Measurements from ENCODE around the gene MT1A.

MT1A gene

DNA sequence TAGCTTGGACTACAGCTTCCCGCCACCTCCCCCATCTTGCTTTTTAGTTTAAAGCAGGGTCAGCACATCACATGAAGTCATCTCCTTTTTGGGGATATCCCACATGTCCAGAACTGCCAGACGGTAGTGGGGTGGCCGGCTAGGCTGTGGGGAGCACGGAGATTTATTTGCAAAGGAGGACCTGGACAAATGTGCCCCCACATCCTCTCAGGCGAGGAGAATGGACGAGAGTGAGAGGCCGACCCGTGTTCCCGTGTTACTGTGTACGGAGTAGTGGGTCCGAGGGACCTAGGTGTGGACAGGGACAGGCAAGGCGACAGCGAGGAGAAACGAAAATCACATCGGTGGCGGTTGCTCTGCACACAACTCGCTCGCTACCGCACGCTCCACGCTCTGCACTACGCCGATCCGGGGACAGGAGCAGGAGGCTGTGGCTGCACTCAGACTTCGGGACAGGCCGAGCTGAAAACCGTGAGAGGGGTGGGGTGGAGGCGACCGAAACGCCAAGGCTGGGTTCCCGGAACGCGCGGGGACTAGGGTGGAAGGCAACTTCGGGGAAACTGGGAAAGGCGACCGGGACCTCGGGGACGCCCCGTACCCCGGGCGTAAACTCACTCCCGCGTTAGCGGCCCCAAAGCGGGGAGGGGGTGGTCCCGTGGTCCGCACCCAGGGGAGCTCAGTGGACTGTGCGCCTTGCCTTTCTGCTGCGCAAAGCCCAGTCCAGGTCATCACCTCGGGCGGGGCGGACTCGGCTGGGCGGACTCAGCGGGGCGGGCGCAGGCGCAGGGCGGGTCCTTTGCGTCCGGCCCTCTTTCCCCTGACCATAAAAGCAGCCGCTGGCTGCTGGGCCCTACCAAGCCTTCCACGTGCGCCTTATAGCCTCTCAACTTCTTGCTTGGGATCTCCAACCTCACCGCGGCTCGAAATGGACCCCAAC lies at the start of gene MT1A:
MT1A (plus strand) TSS at position 853 of the 937 bp plus-strand sequence; CDS start at position 926, 73 bp downstream.
- no peak for DNase-seq

DNA sequence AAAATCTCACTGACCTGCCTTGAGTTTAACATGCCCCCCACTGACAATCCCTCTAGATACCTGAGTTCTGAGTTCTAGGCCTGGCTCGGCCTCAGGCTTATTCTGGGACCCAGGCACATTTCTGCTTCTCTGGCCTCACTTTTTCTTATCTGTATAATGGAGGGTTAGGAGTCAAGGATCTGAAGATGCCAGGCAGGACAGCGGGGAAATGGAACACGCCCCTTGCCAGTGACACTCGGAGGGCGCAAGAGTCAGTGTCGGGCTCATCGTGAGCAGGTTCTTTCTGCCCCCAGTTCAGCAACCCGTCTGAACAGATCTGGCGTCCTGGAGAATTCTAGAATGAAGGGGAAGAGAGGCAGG lies 49.7 kb upstream of the MT1A start:
- no peak for DNase-seq

DNA sequence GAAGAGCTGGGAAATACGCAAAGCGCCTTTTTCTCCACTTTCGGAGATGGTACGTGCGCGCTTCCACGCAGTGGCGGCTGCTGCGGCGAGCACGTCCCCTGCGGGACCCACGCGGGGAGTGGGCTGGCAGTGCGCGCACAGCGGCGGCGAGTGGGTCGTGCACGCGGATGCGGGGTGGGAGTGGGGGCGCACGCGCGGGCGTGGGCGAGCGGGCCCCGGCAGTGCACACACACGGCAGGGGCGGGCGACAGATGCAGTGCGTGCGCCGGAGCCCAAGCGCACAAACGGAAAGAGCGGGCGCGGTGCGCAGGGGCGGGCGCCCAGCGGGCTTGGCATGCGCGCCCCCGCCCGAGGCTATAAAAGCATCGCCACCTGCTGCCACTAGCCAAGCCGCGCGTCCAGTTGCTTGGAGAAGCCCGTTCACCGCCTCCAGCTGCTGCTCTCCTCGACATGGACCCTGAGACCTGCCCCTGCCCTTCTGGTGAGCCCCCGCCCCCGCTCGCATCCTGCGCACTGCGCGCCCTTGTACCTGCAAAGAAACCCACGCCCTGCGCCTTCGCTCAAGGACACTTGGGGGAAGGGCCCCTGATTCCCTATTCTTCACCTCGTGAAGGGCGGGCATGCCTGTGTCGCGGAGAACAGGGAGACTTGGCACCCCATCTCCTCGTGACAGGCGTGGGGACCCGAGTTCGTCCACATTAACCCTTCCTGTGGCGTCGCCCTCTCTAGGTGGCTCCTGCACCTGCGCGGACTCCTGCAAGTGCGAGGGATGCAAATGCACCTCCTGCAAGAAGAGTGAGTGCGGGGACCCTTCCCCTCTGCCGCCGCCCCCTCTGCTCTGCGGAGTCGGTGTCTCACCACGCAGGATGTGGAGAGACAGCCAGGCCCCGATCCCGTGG lies 49.1 kb upstream of the MT1A start, which contains the start of gene MT3:
MT3 (plus strand) TSS at position 388 of the 899 bp plus-strand sequence; CDS start at position 451, 63 bp downstream.
- DNase-seq: no peak

DNA sequence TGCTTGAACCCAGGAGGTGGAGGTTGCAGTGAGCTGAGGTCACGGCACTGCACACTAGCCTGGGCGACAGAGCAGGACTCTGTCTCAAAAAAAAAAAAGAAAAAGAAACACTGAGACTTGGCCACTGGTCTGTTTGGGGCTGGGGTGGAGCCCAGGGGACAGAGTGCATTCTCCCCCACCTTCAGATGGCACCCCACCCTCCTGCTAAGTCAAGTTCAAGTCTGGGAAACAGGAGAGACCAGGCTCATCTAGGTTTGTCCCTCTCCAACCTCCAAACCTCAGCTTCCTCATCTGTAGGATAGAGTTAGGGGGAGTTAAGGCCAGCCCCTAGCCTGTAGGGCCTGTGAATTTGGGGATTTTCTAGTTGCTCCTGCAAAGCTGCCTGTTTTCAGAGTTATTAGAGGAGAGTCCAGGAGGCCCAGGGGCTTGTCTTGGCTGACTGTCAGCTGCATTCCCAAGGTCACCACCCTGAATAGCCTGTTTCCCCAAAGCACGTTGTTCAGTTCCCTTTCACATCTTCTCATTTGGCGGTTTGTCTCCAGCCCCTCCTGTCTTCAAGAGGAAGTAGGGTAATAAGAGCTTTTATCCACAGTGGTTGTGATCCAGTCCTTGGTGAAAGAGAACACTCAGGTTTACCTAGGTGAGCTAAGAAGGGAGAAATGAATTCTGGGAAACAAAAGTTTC lies 46.9 kb upstream of the MT1A start:
- DNase-seq: no peak

DNA sequence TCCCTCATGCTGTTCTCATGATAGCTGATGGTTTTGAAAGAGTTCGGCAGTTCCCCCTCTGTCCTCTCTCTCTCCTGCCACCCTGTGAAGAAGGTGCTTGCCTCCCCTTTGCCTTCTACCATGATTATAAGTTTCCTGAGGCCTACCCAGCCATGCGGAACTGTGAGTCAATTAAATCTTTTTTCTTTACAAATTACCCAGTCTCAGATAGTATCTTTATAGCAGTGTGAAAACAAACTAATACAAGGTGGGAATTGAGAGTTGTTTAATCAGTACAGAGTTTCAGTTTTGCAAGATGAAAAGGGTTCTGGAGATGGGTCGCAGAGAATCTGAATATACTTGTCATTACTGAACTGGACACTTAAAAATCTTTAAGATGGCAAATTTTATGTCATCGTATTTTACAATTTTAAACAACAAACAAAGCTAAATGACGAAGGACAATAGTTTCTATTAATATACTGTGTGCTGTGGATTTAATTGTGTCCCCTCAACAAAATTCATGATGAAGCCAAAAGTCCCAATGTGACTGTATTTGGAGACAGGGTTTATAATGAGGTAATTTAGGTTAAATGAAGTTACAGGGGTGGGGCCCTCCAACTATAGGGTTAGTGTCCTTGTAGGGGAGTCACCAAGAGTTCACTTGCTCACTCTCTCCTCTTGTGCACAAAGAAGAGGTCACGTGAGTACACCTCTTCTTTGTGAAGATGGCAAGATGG lies 44.7 kb upstream of the MT1A start:
- no peak for DNase-seq

DNA sequence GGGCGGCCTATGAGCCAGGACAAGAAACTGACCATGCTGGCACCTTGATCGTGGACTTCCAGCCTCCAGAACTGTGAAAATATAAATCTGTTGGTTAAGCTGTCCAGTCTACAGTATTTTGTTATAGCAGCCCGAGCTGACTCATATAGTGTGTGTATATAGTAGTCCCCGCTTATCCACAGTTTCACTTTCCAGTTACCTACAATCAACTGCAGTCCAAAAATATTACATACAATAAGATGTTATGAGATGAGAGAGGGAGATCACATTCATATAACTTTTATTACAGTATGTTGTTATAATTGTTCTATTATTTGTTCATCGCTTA lies 44.2 kb upstream of the MT1A start:
- DNase-seq: no peak

DNA sequence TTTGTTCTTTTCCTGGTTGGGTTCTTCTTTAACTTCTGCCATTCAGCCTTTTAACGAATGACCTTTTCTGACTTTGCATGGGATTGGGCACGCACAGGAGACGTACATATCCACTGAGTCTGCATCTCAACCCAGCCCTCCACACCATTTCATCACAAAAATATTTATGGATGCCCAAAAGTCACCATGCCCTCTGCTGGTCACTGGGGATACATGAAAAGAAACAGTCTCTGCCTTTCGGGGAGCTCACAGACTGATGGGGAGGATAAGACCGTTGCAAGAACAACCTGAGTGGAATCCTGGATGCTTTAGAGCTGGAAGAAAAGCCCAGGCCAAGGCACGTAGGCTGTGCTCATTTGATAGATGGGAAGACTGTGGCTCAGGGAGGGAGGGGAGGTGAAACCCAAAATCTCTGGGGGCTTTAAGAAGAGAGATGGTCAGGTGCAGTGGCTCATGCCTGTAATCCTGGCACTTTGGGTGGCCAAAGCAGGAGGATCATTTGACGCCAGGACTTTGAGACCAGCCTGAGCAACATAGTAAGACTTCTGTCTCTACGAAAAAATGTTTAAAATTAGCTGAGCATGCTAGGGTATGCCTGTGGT lies 38.0 kb upstream of the MT1A start:
- no peak for DNase-seq

DNA sequence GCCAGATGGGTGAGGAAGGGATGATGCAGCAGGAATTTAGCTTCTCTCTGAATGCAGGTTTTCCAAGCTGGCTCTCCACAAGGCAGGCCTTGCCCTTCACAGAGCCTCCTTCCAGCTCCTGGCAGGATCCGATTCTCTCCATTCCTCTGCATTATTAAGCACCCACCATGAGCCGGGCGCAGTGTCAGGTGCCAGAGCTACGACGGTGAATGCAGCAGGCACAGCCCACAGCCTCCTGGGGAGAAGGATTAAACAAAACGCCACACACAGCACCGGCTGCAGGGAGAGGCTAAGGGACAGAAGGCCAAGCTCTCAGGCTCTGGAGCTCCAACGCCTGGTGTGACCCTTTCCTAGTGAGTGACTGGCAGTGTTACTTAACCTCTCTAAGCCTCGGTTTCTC lies 37.1 kb upstream of the MT1A start:
- no peak for DNase-seq

DNA sequence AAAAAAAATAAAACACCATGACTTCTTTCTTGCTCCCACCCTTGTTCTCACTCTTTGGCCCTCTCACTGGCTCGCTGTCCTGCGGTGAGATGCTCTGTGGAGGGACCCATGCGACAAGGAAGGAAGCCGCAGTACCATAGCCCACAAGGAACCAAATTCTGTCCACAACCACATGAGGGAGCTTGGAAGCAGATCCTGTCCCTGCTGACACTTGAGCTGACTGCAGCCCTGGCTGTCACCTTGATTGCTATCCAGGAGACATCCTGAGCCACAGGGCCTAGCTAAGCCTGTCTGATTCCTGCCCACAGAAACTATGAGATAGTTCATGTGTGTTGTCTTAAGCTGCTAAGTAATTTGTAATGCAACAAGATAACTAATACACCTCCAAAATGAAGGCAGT lies 34.9 kb upstream of the MT1A start:
- no peak for DNase-seq

DNA sequence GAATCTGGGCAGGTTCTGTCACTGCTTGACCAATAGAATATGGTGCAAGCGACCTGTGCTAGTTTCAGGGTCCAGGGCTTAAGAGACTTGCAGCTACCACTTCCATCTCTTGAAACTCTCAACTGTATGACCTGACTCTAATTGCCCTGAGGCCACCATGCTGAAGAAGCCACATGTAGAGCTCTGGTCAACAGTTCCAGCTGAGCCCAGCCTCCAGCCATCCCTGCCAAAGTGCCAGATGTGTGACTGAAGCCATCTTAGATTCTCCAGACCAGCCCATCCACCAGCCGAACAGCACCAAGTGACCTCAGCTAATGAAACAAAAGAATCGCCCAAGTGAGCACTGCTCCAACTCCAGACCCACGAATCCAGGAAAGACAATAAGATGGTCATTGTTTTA lies 33.5 kb upstream of the MT1A start:
- no peak for DNase-seq

DNA sequence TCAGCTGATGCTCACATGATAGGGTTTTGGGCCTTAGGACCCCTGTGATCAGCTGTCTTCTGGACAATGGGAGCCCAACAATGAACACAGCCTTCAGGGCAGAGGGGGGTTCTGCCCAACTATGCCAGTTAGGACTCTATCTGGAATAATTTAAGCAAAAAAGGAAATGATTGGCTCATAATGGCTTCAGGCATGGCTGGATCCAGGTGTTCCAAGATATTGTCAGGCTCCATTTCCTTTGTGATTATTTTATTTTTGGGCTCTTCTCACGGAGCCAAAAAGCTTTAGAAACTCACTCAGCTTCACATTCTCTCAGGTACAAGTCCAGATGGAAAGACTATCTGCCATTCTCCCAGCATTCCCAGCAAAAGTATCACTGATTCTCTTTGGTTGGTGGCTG lies 33.0 kb upstream of the MT1A start:
- no peak for DNase-seq

DNA sequence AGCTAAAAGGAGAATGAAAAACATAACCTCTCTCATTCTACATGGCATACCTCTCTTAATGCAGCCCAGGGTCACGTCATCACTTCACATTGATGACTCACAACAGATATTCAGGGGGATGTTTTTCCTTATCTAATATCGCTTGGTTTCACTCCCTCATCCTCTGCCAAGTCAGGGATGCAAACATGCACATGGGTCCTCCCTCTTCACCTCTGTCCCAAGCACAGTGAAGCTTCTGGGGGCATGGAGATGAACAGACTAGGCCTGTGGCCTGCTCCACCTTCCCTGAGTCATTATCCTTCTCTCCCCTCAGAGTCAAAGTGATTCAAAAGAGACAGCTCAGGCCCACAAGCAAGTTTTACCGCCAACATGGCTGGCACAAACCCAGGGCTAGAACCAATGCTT lies 32.4 kb upstream of the MT1A start:
- no peak for DNase-seq

DNA sequence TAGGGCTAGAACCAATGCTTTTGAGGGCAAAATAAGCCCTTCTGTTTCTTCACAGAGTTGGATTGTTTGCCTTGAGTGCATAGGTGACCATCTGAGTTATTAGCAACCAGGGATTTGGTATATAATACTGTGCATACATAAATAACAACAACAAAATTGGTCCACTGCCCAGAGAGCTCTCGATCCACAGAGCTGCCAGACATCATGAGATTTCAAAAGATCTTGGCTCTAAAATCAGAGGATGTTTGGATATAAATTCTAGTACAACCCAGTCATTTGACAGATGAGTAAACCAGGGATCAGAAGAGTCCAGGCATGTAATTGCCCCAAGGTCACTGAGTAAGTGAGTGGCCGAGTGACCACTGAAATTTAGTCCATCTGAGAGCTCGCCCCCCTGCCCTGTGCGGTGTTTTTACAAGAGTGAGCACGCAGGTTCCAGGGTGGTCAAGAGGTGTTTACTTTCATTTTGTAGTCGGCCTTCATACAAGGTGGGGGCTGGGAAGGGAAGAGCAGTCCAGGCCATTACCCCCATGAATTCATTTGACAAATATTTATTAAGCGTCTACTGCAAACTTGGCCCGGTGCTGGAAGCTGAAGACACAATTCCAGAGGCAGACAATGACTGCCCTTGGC lies 31.9 kb upstream of the MT1A start:
- DNase-seq: no peak

DNA sequence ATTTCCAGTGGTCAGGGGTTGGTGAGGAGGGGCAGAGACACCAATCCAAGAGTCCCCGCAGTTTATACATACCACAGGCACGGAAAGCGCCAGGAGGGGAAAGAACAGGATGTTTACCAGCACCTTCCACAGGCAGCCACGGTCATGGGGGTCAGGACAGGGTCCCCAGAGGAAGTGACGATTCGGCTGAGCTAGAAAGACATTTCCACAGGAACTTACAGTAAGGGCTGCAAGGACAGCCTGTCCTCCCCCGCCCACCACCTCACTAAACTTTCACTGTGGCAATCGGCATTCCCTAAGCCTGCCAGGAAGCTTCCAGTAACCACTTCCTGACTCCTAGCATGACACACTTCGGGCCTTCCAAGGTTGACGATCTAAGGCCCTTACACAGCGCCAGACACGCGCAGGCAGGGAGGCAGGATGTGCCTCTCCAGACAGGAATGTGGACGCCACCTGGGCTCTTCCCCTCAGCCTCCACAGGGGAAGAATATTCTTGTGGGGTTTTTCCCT lies 31.3 kb upstream of the MT1A start:
- DNase-seq: peak; percentile 67

DNA sequence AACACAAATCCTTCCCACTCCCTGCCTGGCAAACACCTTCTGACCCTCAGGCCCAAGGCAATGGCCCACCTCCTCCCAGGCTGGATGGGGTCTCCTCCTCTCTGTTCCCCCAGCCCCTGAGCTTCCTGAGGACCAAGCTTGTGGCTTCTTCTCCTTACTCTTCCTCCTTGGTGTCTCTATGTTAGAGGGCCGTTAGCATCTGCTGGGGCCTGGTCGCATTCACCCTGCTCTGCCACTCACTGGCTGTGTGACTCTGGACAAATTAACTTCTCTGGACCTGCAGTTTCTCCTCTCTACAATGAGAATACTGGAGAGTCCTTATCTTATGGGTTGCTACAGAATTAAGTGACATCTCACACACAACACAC lies 30.8 kb upstream of the MT1A start:
- DNase-seq: no peak

DNA sequence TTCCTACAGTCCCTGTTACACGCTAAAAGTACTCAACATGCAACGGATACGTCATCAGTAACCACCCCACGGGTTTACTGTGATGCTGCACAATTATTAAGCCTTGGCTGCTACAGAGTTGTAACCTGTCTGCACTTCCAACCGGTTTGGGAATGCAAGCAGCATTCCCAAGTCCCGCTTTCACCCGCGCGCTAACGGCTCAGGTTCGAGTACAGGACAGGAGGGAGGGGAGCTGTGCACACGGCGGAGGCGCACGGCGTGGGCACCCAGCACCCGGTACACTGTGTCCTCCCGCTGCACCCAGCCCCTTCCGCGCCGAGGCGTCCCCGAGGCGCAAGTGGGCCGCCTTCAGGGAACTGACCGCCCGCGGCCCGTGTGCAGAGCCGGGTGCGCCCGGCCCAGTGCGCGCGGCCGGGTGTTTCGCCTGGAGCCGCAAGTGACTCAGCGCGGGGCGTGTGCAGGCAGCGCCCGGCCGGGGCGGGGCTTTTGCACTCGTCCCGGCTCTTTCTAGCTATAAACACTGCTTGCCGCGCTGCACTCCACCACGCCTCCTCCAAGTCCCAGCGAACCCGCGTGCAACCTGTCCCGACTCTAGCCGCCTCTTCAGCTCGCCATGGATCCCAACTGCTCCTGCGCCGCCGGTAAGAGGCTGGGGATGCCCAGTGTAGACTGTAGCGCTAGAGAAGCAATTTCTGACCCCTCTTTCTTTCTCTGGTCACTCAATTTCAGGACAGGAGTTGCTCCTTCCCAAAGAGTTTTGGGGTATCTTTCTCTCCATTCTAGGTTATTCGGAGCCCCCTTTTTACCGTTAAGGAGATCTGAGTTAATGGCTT lies 30.2 kb upstream of the MT1A start, which contains the start of gene MT2A:
MT2A (plus strand) TSS at position 542 of the 833 bp plus-strand sequence; CDS start at position 614, 72 bp downstream.
- DNase-seq: peak; percentile 91

DNA sequence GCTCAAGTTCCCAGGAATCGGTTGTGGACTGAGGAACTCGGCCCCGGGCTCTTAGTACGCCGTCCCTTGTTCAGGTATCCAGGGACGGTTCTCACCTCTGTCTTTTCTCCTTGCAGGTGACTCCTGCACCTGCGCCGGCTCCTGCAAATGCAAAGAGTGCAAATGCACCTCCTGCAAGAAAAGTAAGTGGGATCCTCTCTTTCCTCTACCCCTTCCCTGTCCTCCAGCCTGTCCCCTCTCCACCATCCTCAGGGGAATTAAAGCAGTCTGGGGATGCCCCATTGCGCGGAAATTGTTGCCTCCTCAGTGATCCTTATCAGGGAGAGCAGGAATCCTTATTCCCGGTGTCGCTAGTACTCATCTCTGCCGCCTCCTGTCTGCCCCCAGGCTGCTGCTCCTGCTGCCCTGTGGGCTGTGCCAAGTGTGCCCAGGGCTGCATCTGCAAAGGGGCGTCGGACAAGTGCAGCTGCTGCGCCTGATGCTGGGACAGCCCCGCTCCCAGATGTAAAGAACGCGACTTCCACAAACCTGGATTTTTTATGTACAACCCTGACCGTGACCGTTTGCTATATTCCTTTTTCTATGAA lies 29.5 kb upstream of the MT1A start:
- DNase-seq: no peak

DNA sequence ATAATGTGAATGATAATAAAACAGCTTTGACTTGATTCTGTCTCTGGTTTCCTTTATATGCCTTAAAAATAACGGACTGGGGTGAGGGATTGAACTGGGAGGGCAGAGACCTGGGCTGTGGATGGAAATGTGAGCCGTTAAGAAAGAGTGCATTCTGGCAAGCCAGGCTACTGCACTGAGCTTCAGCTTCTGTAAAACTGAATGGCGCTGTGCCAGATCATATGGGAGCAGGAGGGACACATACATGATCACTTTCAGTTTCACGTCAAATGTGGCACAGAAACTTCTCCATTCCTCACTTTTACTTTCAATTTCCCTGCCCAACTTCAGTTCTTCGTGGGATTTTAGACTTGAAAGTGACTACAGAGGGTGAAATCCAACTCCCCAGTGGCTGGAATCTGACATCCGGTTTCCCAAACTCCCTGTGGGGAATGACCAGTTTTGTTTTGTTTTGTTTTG lies 29.0 kb upstream of the MT1A start:
- peak; percentile 63 for DNase-seq

DNA sequence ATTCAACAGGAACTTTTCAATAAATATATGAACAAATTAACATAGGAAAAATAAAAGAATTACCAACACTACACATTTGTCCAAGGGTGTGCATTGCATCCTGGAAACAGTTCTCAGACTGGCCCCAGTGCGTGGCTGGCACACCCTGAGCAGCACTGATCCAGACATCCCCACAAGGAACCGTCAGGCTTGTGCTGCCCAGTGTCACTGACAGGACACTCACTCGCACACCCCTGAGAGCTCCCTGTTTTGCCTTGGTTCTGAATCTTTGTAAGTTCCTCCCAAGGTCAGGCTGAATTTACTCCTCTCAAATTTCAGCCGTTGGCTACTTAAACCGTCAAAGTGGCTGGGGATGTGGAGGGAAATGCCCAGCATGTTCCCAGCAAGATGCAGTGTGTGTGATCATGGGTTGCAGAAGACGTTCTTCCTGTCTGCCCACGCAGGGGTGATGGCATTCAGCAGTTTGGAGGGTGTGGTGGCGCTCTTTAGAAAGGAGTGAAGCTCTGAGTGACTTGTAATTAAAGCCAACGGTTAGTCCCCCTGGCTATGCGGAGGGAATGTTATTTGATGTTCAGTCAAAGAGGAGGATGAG lies 28.4 kb upstream of the MT1A start:
- DNase-seq: peak; percentile 53

All from right forelimb (tissue), 1 donor.